Vagina (tissue), 2 donors: ENCODE results near the gene HLTF. TPM values are rescaled to one million over a fixed set of nuclear protein-coding genes. Genes with fewer than 3 reads are reported as not detected.

Experiments
- DNase-seq, 2 donors: peaks; one replicate each; pipeline ENCODE4 v3.0.0-alpha.2; 2017; ENCODE audit errors: extremely low spot score in 2 of 2
- H3K27ac ChIP-seq: fragments of 200-600 bp; sonication (generic); one replicate; pipeline ENCODE4 v1.5.1; 2019
- H3K27me3 ChIP-seq: fragments of 200-600 bp; sonication (generic); one replicate; pipeline ENCODE4 v1.5.1; 2019
- H3K36me3 ChIP-seq, 2 donors: fragments of 200-600 bp; sonication (generic); one replicate each; pipeline ENCODE4 v1.5.1; 2017 to 2019
- H3K4me1 ChIP-seq: fragments of 200-600 bp; sonication (generic); one replicate; pipeline ENCODE4 v1.5.1; 2019
- H3K4me3 ChIP-seq, 2 donors: fragments of 200-600 bp; sonication (generic); 1 replicate in 1 of 2; 2 replicates in 1 of 2; pipeline ENCODE4 v1.5.1; 2016 to 2019
- H3K9me3 ChIP-seq: fragments of 200-600 bp; sonication (generic); one replicate; pipeline ENCODE4 v1.5.1; 2019
- CTCF ChIP-seq, 3 experiments: fragments of 450-650 bp in 2 of 3; fragments of 200-600 bp in 1 of 3; sonication (generic) in 1 of 3; IDR thresholded peaks; one replicate each; pipeline ENCODE4 v1.5.1; 2017 to 2019; ENCODE audit warnings: antibody characterized with exemption in 3 of 3, mild to moderate bottlenecking in 2 of 3, moderate library complexity in 2 of 3
- POLR2A ChIP-seq, 2 donors: fragments of 450-650 bp; IDR thresholded peaks; one replicate each; pipeline ENCODE4 v1.6.1; 2017; ENCODE audit warnings: antibody characterized with exemption in 2 of 2, mild to moderate bottlenecking in 2 of 2, moderate library complexity in 2 of 2
- POLR2AphosphoS5 ChIP-seq, 2 donors: sonication (generic); formaldehyde crosslinking; IDR thresholded peaks; one replicate each; pipeline ENCODE4 v1.9.0; 2017; ENCODE audit warnings: antibody characterized with exemption in 2 of 2, mild to moderate bottlenecking in 2 of 2, low read depth in 1 of 2; ENCODE audit not compliant: insufficient read depth in 1 of 2
- intact Hi-C: fragments of 100-400 bp; cut with DNase I; formaldehyde crosslinking; loops from one replicate; pipeline ENCODE4 v1.15.1; 2023
- total RNA-seq: library from RNA; depleted of rRNA; stranded (reverse); fragments of >200 nt; gene quantifications from one replicate; pipeline ENCODE4 v1.2.3, GENCODE V29; 2016

HLTF gene
- total RNA-seq: 27.0 TPM

- H3K27ac ChIP-seq: peak within 1 kb of the TSS; percentile 31
- TF ChIP-seq POLR2AphosphoS5 (IDR thresholded peaks at IDR 0.05; ENCODE audit: insufficient read depth in 1 of 2, low read depth in 1 of 2) (peak; percentile 65 to 89), POLR2A (IDR thresholded peaks at IDR 0.05) (no peak)
- H3K9me3 ChIP-seq: no peaks in the 10 kb centered on the region
- DNase-seq: peak in 1 of 2 donors; percentile 96
- H3K36me3 ChIP-seq: no peaks in the 10 kb centered on the region
- peak within 1 kb of the TSS; percentile 61 to 69 for H3K4me3 ChIP-seq
- H3K4me1 ChIP-seq: peaks cover 12% of the 10 kb centered on the region
- intact Hi-C loops: no loop called here
- H3K27me3 ChIP-seq: no peaks in the 10 kb centered on the region
These were observed at the start of gene HLTF for GRCh38 chr3:149086232-149086988. Gene HLTF, minus strand, starts transcription at chr3:149086533. Its CDS starts 197 bp downstream, at chr3:149086336.

GRCh38 chr3:149134575-149134974 lies 48.2 kb upstream of the HLTF start:
- Histone ChIP-seq H3K36me3 (no peaks in the 10 kb centered on the region), H3K4me1 (peaks cover 30% of the 10 kb centered on the region), H3K4me3 (no peak overlapping the region), H3K27me3 (no peaks in the 10 kb centered on the region), H3K27ac (no peak overlapping the region), H3K9me3 (no peaks in the 10 kb centered on the region)
- no peak for DNase-seq
- TF ChIP-seq CTCF (IDR thresholded peaks at IDR 0.05) (no peak), POLR2AphosphoS5 (IDR thresholded peaks at IDR 0.05; ENCODE audit: insufficient read depth in 1 of 2, low read depth in 1 of 2) (no peak), POLR2A (IDR thresholded peaks at IDR 0.05) (no peak)
- intact Hi-C loops: no loop called here

GRCh38 chr3:149131589-149131988 lies 45.3 kb upstream of the HLTF start:
- H3K27me3 ChIP-seq: no peaks in the 10 kb centered on the region
- H3K9me3 ChIP-seq: no peaks in the 10 kb centered on the region
- no peak overlapping the region for H3K27ac ChIP-seq
- no peaks in the 10 kb centered on the region for H3K36me3 ChIP-seq
- intact Hi-C loops: no loop called here
- no peak for DNase-seq
- H3K4me1 ChIP-seq: peaks cover 36% of the 10 kb centered on the region
- no peak overlapping the region for H3K4me3 ChIP-seq
- TF ChIP-seq CTCF (IDR thresholded peaks at IDR 0.05) (no peak), POLR2A (IDR thresholded peaks at IDR 0.05) (no peak), POLR2AphosphoS5 (IDR thresholded peaks at IDR 0.05; ENCODE audit: insufficient read depth in 1 of 2, low read depth in 1 of 2) (no peak)

GRCh38 chr3:149129326-149130205 lies 43.2 kb upstream of the HLTF start, which contains the start of gene HPS3:
Gene HPS3, plus strand, starts transcription at chr3:149129638. Its CDS starts 86 bp downstream, at chr3:149129724.
- Histone ChIP-seq H3K9me3 (no peaks in the 10 kb centered on the region), H3K27ac (peak within 1 kb of the TSS; percentile 80), H3K27me3 (no peaks in the 10 kb centered on the region), H3K4me3 (peak within 1 kb of the TSS; percentile 78 to 94), H3K4me1 (peaks cover 31% of the 10 kb centered on the region), H3K36me3 (no peaks in the 10 kb centered on the region)
- peak in 1 of 2 donors; percentile 93 for DNase-seq
- TF ChIP-seq POLR2A (IDR thresholded peaks at IDR 0.05) (peak; percentile 64 to 95), CTCF (IDR thresholded peaks at IDR 0.05) (peak in 1 of 3 experiments; percentile 24), POLR2AphosphoS5 (IDR thresholded peaks at IDR 0.05; ENCODE audit: insufficient read depth in 1 of 2, low read depth in 1 of 2) (peak; percentile 93 to 98)
- intact Hi-C loops: loop anchor here (5.0 kb wide), 1 partner anchor 172 kb away; no protein-coding TSS in a partner anchor

GRCh38 chr3:149128821-149129220 lies 42.5 kb upstream of the HLTF start:
- peaks cover 24% of the 10 kb centered on the region for H3K4me1 ChIP-seq
- TF ChIP-seq POLR2A (IDR thresholded peaks at IDR 0.05) (no peak), POLR2AphosphoS5 (IDR thresholded peaks at IDR 0.05; ENCODE audit: insufficient read depth in 1 of 2, low read depth in 1 of 2) (no peak), CTCF (IDR thresholded peaks at IDR 0.05) (no peak)
- H3K27me3 ChIP-seq: no peaks in the 10 kb centered on the region
- peak overlapping the region; percentile 80 for H3K27ac ChIP-seq
- intact Hi-C loops: loop anchor here (5.0 kb wide), 1 partner anchor 172 kb away; no protein-coding TSS in a partner anchor
- no peak for DNase-seq
- H3K36me3 ChIP-seq: no peaks in the 10 kb centered on the region
- H3K4me3 ChIP-seq: peak overlapping the region; percentile 78 to 94
- no peaks in the 10 kb centered on the region for H3K9me3 ChIP-seq
